ENCODE measurements around the gene TTC39B.
"Not testable (repeated sequence)": the region's sequence is repeated elsewhere in the genome, so short reads cannot be mapped to it uniquely, and the experiment has no call there.

TTC39B gene

GRCh38 chr9:15243081-15243480 is 63.9 kb downstream of the TTC39B start:
- Histone ChIP-seq H3K36me3 (ENCODE audit: control insufficient read depth in 1 of 2, insufficient read depth in 2 of 2, low read length in 2 of 2) (no peaks in the 10 kb centered on the region), H3K9me3 (ENCODE audit: control insufficient read depth in 1 of 2, low read length in 2 of 2) (no peaks in the 10 kb centered on the region), H3K27ac (ENCODE audit: low read length) (no peak overlapping the region), H3K27me3 (ENCODE audit: low read depth, low read length) (no peaks in the 10 kb centered on the region), H3K4me3 (ENCODE audit: low read depth in 1 of 2, low read length in 2 of 2) (no peak overlapping the region), H3K4me1 (ENCODE audit: control insufficient read depth in 1 of 2, insufficient read depth in 2 of 2, low read length in 2 of 2) (peaks cover 0 to 14% of the 10 kb centered on the region in 2 donors)

- Histone ChIP-seq H3K27me3 (ENCODE audit: low read depth, low read length) (no peaks in the 10 kb centered on the region), H3K36me3 (ENCODE audit: control insufficient read depth in 1 of 2, insufficient read depth in 2 of 2, low read length in 2 of 2) (no peaks in the 10 kb centered on the region), H3K27ac (ENCODE audit: low read length) (no peak overlapping the region)
Observed at GRCh38 chr9:15240927-15241326, 66.1 kb downstream of the TTC39B start.

DNA sequence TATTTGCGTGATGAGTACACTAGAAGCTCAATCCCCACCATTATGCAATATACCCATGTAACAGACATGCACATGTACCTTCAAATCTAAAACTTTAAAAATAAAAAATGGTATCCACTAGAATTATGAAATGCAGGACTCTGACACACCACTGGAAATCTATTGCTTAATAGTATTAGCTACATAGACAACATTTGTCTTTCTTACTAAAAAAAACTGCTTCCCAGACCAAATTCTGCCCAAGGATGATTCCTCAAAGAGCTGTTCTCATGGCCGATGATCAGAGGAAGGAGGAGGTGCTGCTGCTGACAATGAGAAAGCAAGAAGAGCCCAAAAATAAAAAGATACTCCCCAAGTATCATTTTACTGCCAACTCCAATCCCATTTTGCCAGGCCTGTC is 67.2 kb downstream of the TTC39B start:
- Histone ChIP-seq H3K9me3 (ENCODE audit: control insufficient read depth in 1 of 2, low read length in 2 of 2) (peaks cover 0 to 4% of the 10 kb centered on the region in 2 donors), H3K36me3 (ENCODE audit: control insufficient read depth in 1 of 2, insufficient read depth in 2 of 2, low read length in 2 of 2) (no peaks in the 10 kb centered on the region), H3K27ac (ENCODE audit: low read length) (no peak overlapping the region), H3K27me3 (ENCODE audit: low read depth, low read length) (no peaks in the 10 kb centered on the region), H3K4me3 (ENCODE audit: low read depth in 1 of 2, low read length in 2 of 2) (no peak overlapping the region), H3K4me1 (ENCODE audit: control insufficient read depth in 1 of 2, insufficient read depth in 2 of 2, low read length in 2 of 2) (peaks cover 0 to 14% of the 10 kb centered on the region in 2 donors)

More at GRCh38 chr9:15240927-15241326, 66.1 kb downstream of the TTC39B start:
- Histone ChIP-seq H3K9me3 (ENCODE audit: control insufficient read depth in 1 of 2, low read length in 2 of 2) (peaks cover 0 to 4% of the 10 kb centered on the region in 2 donors), H3K4me3 (ENCODE audit: low read depth in 1 of 2, low read length in 2 of 2) (no peak overlapping the region), H3K4me1 (ENCODE audit: control insufficient read depth in 1 of 2, insufficient read depth in 2 of 2, low read length in 2 of 2) (peaks cover 0 to 14% of the 10 kb centered on the region in 2 donors)

GRCh38 chr9:15238646-15239045 is 68.4 kb downstream of the TTC39B start:
- H3K36me3 ChIP-seq (ENCODE audit: control insufficient read depth in 1 of 2, insufficient read depth in 2 of 2, low read length in 2 of 2) = no peaks in the 10 kb centered on the region
- no peaks in the 10 kb centered on the region for H3K27me3 ChIP-seq (ENCODE audit: low read depth, low read length)
- peaks cover 0 to 4% of the 10 kb centered on the region in 2 donors for H3K9me3 ChIP-seq (ENCODE audit: control insufficient read depth in 1 of 2, low read length in 2 of 2)
- no peak overlapping the region for H3K4me3 ChIP-seq (ENCODE audit: low read depth in 1 of 2, low read length in 2 of 2)
- peaks cover 0 to 13% of the 10 kb centered on the region in 2 donors for H3K4me1 ChIP-seq (ENCODE audit: control insufficient read depth in 1 of 2, insufficient read depth in 2 of 2, low read length in 2 of 2)
- H3K27ac ChIP-seq (ENCODE audit: low read length) = no peak overlapping the region

- Histone ChIP-seq H3K9me3 (ENCODE audit: control insufficient read depth in 1 of 2, low read length in 2 of 2) (peaks cover 0 to 4% of the 10 kb centered on the region in 2 donors), H3K36me3 (ENCODE audit: control insufficient read depth in 1 of 2, insufficient read depth in 2 of 2, low read length in 2 of 2) (no peaks in the 10 kb centered on the region), H3K4me3 (ENCODE audit: low read depth in 1 of 2, low read length in 2 of 2) (no peak overlapping the region), H3K27ac (ENCODE audit: low read length) (no peak overlapping the region), H3K27me3 (ENCODE audit: low read depth, low read length) (no peaks in the 10 kb centered on the region), H3K4me1 (ENCODE audit: control insufficient read depth in 1 of 2, insufficient read depth in 2 of 2, low read length in 2 of 2) (peaks cover 0 to 8% of the 10 kb centered on the region in 2 donors)
Observed at GRCh38 chr9:15235658-15236057, 71.4 kb downstream of the TTC39B start.

- not testable (repeated sequence) for H3K4me3 ChIP-seq (ENCODE audit: low read depth in 1 of 2, low read length in 2 of 2); H3K4me1 ChIP-seq (ENCODE audit: control insufficient read depth in 1 of 2, insufficient read depth in 2 of 2, low read length in 2 of 2); H3K36me3 ChIP-seq (ENCODE audit: control insufficient read depth in 1 of 2, insufficient read depth in 2 of 2, low read length in 2 of 2); H3K27me3 ChIP-seq (ENCODE audit: low read depth, low read length); H3K9me3 ChIP-seq (ENCODE audit: control insufficient read depth in 1 of 2, low read length in 2 of 2); H3K27ac ChIP-seq (ENCODE audit: low read length)
Observed at GRCh38 chr9:15233941-15234490, 73.0 kb downstream of the TTC39B start.

GRCh38 chr9:15232706-15233280 is 74.2 kb downstream of the TTC39B start:
- not testable (repeated sequence) for H3K27me3 ChIP-seq (ENCODE audit: low read depth, low read length); H3K36me3 ChIP-seq (ENCODE audit: control insufficient read depth in 1 of 2, insufficient read depth in 2 of 2, low read length in 2 of 2); H3K4me1 ChIP-seq (ENCODE audit: control insufficient read depth in 1 of 2, insufficient read depth in 2 of 2, low read length in 2 of 2); H3K4me3 ChIP-seq (ENCODE audit: low read depth in 1 of 2, low read length in 2 of 2); H3K27ac ChIP-seq (ENCODE audit: low read length); H3K9me3 ChIP-seq (ENCODE audit: control insufficient read depth in 1 of 2, low read length in 2 of 2)

GRCh38 chr9:15231788-15232635 is 75.0 kb downstream of the TTC39B start:
- H3K27ac ChIP-seq (ENCODE audit: low read length) = no peak overlapping the region
- H3K36me3 ChIP-seq (ENCODE audit: control insufficient read depth in 1 of 2, insufficient read depth in 2 of 2, low read length in 2 of 2) = no peaks in the 10 kb centered on the region
- no peaks in the 10 kb centered on the region for H3K4me1 ChIP-seq (ENCODE audit: control insufficient read depth in 1 of 2, insufficient read depth in 2 of 2, low read length in 2 of 2)
- H3K4me3 ChIP-seq (ENCODE audit: low read depth in 1 of 2, low read length in 2 of 2) = no peak overlapping the region
- H3K27me3 ChIP-seq (ENCODE audit: low read depth, low read length) = no peaks in the 10 kb centered on the region
- H3K9me3 ChIP-seq (ENCODE audit: control insufficient read depth in 1 of 2, low read length in 2 of 2) = no peaks in the 10 kb centered on the region

GRCh38 chr9:15229409-15229808 is 77.6 kb downstream of the TTC39B start:
- Histone ChIP-seq H3K9me3 (ENCODE audit: control insufficient read depth in 1 of 2, low read length in 2 of 2) (no peaks in the 10 kb centered on the region), H3K36me3 (ENCODE audit: control insufficient read depth in 1 of 2, insufficient read depth in 2 of 2, low read length in 2 of 2) (no peaks in the 10 kb centered on the region), H3K4me3 (ENCODE audit: low read depth in 1 of 2, low read length in 2 of 2) (no peak overlapping the region), H3K4me1 (ENCODE audit: control insufficient read depth in 1 of 2, insufficient read depth in 2 of 2, low read length in 2 of 2) (no peaks in the 10 kb centered on the region), H3K27ac (ENCODE audit: low read length) (no peak overlapping the region), H3K27me3 (ENCODE audit: low read depth, low read length) (no peaks in the 10 kb centered on the region)

- no peaks in the 10 kb centered on the region for H3K27me3 ChIP-seq (ENCODE audit: low read depth, low read length)
- H3K4me3 ChIP-seq (ENCODE audit: low read depth in 1 of 2, low read length in 2 of 2) = no peak overlapping the region
- peaks cover 4 to 9% of the 10 kb centered on the region in 2 donors for H3K36me3 ChIP-seq (ENCODE audit: control insufficient read depth in 1 of 2, insufficient read depth in 2 of 2, low read length in 2 of 2)
- no peaks in the 10 kb centered on the region for H3K4me1 ChIP-seq (ENCODE audit: control insufficient read depth in 1 of 2, insufficient read depth in 2 of 2, low read length in 2 of 2)
- no peak overlapping the region for H3K27ac ChIP-seq (ENCODE audit: low read length)
- H3K9me3 ChIP-seq (ENCODE audit: control insufficient read depth in 1 of 2, low read length in 2 of 2) = no peaks in the 10 kb centered on the region
Observed at GRCh38 chr9:15227491-15227890, 79.5 kb downstream of the TTC39B start.

GRCh38 chr9:15225564-15226126 is 81.4 kb downstream of the TTC39B start:
- H3K27ac ChIP-seq (ENCODE audit: low read length) = no peak overlapping the region
- H3K4me3 ChIP-seq (ENCODE audit: low read depth in 1 of 2, low read length in 2 of 2) = no peak overlapping the region
- no peaks in the 10 kb centered on the region for H3K9me3 ChIP-seq (ENCODE audit: control insufficient read depth in 1 of 2, low read length in 2 of 2)
- H3K36me3 ChIP-seq (ENCODE audit: control insufficient read depth in 1 of 2, insufficient read depth in 2 of 2, low read length in 2 of 2) = peaks cover 4 to 9% of the 10 kb centered on the region in 2 donors
- no peaks in the 10 kb centered on the region for H3K4me1 ChIP-seq (ENCODE audit: control insufficient read depth in 1 of 2, insufficient read depth in 2 of 2, low read length in 2 of 2)
- H3K27me3 ChIP-seq (ENCODE audit: low read depth, low read length) = no peaks in the 10 kb centered on the region

Measured in muscle layer of duodenum (tissue), 2 donors.